ENCODE data around the gene MED13. TPM values are rescaled to one million over a fixed set of nuclear protein-coding genes. Genes with fewer than 3 reads are reported as not detected.

The MED13 gene
- total RNA-seq, 4 donors from 2014 or later = 41.9 to 51.7 (median 49.1) TPM

DNA sequence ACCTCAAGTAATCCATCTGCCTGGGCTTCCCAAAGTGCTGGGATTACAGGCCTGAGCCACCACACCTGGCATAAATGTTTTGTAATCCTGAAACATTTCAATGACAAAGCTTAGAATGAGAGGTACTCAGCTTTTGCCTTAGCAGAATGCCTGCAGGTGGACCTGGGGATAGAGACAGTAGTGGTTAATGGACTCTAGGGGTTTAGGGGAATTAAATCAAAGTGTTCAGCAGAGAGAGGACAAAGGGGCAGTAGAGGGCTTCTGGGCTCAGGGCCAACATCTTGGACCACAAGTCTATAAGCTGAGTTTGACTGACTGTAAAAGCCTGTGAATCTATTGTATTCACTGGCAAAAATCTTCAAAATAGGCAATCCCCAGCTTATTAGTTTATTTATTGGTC lies 36.0 kb upstream of the MED13 start:
- no peak for TF ChIP-seq POLR2A (IDR thresholded peaks at IDR 0.05; ENCODE audit: low read depth)
- TF ChIP-seq POLR2AphosphoS5 (IDR thresholded peaks at IDR 0.05) = no peak
- no peak for TF ChIP-seq EP300 (IDR thresholded peaks at IDR 0.05)
- TF ChIP-seq, protein P1, sequence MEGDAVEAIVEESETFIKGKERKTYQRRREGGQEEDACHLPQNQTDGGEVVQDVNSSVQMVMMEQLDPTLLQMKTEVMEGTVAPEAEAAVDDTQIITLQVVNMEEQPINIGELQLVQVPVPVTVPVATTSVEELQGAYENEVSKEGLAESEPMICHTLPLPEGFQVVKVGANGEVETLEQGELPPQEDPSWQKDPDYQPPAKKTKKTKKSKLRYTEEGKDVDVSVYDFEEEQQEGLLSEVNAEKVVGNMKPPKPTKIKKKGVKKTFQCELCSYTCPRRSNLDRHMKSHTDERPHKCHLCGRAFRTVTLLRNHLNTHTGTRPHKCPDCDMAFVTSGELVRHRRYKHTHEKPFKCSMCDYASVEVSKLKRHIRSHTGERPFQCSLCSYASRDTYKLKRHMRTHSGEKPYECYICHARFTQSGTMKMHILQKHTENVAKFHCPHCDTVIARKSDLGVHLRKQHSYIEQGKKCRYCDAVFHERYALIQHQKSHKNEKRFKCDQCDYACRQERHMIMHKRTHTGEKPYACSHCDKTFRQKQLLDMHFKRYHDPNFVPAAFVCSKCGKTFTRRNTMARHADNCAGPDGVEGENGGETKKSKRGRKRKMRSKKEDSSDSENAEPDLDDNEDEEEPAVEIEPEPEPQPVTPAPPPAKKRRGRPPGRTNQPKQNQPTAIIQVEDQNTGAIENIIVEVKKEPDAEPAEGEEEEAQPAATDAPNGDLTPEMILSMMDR (IDR thresholded peaks at IDR 0.05) = no peak
- Histone ChIP-seq H3K36me3 (no peaks in the 10 kb centered on the region), H3K27ac (replicated peaks in 1 of 4) (no peak overlapping the region), H3K4me1 (no peaks in the 10 kb centered on the region), H3K9me3 (no peaks in the 10 kb centered on the region), H3K27me3 (no peaks in the 10 kb centered on the region), H3K4me3 (no peak overlapping the region)
- no peak for DNase-seq (ENCODE audit: extremely low spot score)
- intact Hi-C loops (cut with DNase I) = no loop called here

- Histone ChIP-seq H3K4me3 (no peak overlapping the region), H3K27me3 (no peaks in the 10 kb centered on the region), H3K27ac (replicated peaks in 1 of 4) (no peak overlapping the region), H3K9me3 (no peaks in the 10 kb centered on the region), H3K36me3 (no peaks in the 10 kb centered on the region), H3K4me1 (no peaks in the 10 kb centered on the region)
- DNase-seq (ENCODE audit: extremely low spot score) = no peak
- intact Hi-C loops (cut with DNase I) = no loop called here
- WGBS = 92% methylated on average over 1 of the region's 1 CpG
- no peak for TF ChIP-seq EP300 (IDR thresholded peaks at IDR 0.05)
Measured at GRCh38 chr17:62100055-62100454, 35.0 kb upstream of the MED13 start.

- Histone ChIP-seq H3K4me3 (no peak overlapping the region), H3K36me3 (no peaks in the 10 kb centered on the region), H3K27ac (replicated peaks in 1 of 4) (no peak overlapping the region), H3K27me3 (no peaks in the 10 kb centered on the region), H3K9me3 (no peaks in the 10 kb centered on the region), H3K4me1 (no peaks in the 10 kb centered on the region)
- WGBS = 93% methylated on average over 2 of the region's 2 CpGs
- DNase-seq (ENCODE audit: extremely low spot score) = no peak
- intact Hi-C loops (cut with DNase I) = no loop called here
- TF ChIP-seq, protein P1 (IDR thresholded peaks at IDR 0.05) = no peak
- no peak for TF ChIP-seq EP300 (IDR thresholded peaks at IDR 0.05)
- TF ChIP-seq POLR2A (IDR thresholded peaks at IDR 0.05; ENCODE audit: low read depth) = no peak
- TF ChIP-seq POLR2AphosphoS5 (IDR thresholded peaks at IDR 0.05) = no peak
Measured at GRCh38 chr17:62099532-62099931, 34.5 kb upstream of the MED13 start.

GRCh38 chr17:62098623-62099231 lies 33.6 kb upstream of the MED13 start:
- Histone ChIP-seq H3K4me1 (peaks cover 0 to 4% (median 0%) of the 10 kb centered on the region in 4 donors), H3K27me3 (no peaks in the 10 kb centered on the region), H3K4me3 (no peak overlapping the region), H3K36me3 (no peaks in the 10 kb centered on the region), H3K9me3 (no peaks in the 10 kb centered on the region), H3K27ac (replicated peaks in 1 of 4) (no peak overlapping the region)
- intact Hi-C loops (cut with DNase I) = no loop called here
- DNase-seq (ENCODE audit: extremely low spot score) = no peak
- TF ChIP-seq, protein P1 (IDR thresholded peaks at IDR 0.05) = no peak
- TF ChIP-seq EP300 (IDR thresholded peaks at IDR 0.05) (no peak), POLR2AphosphoS5 (IDR thresholded peaks at IDR 0.05) (no peak), POLR2A (IDR thresholded peaks at IDR 0.05; ENCODE audit: low read depth) (no peak)
- 79% methylated on average over 4 of the region's 4 CpGs for WGBS

DNA sequence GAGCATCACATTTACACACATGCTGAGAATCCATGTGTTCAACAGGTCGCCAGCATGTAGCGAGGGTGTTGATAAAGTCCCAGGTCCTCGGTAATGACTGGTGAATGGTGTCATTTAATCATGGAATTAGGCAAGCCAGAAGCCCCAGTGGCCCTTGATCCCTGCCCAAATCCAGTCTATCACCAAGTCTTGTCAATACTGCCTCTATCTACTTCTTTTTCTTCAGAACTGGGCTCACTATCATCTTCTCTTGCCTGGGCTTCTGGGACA lies 31.3 kb upstream of the MED13 start:
- no peaks in the 10 kb centered on the region for H3K36me3 ChIP-seq
- H3K27ac ChIP-seq (replicated peaks in 1 of 4) = no peak overlapping the region
- H3K4me3 ChIP-seq = no peak overlapping the region
- peaks cover 0 to 5% (median 0%) of the 10 kb centered on the region in 4 donors for H3K4me1 ChIP-seq
- no peak for TF ChIP-seq POLR2A (IDR thresholded peaks at IDR 0.05; ENCODE audit: low read depth)
- no peak for TF ChIP-seq EP300 (IDR thresholded peaks at IDR 0.05)
- no peak for TF ChIP-seq POLR2AphosphoS5 (IDR thresholded peaks at IDR 0.05)
- TF ChIP-seq, protein P1 (IDR thresholded peaks at IDR 0.05) = no peak
- no peaks in the 10 kb centered on the region for H3K27me3 ChIP-seq
- intact Hi-C loops (cut with DNase I) = no loop called here
- no peak for DNase-seq (ENCODE audit: extremely low spot score)
- WGBS = 92% methylated on average over 3 of the region's 3 CpGs
- no peaks in the 10 kb centered on the region for H3K9me3 ChIP-seq
